K562 (cell line): ENCODE measurements around the gene SRP72. TPM values are rescaled to one million over a fixed set of nuclear protein-coding genes. Genes with fewer than 3 reads are reported as not detected.

Experiments
- NFIC ChIP-seq: fragments of 450-650 bp; IDR thresholded peaks from 2 replicates; pipeline ENCODE4 v1.6.1; 2017; ENCODE audit warnings: mild to moderate bottlenecking, inconsistent platforms
- POLR3G ChIP-seq: IDR thresholded peaks from 2 replicates; pipeline ENCODE4 v1.6.1; 2011; ENCODE audit not compliant: insufficient read length, insufficient replicate concordance; ENCODE audit errors: extremely low read depth
- RUNX1 ChIP-seq: sonication (generic); IDR thresholded peaks from 2 replicates; pipeline ENCODE4 v1.6.1; 2016; ENCODE audit warnings: antibody characterized with exemption, low read depth
- SMAD1 ChIP-seq: fragments of 150-350 bp; IDR thresholded peaks from 2 replicates; pipeline ENCODE4 v1.6.1; 2014; ENCODE audit warnings: low read length, low read depth; ENCODE audit not compliant: partially characterized antibody
- polyA plus RNA-seq, 8 experiments: library from polyadenylated mRNA; depleted of rRNA in 4 of 8; stranded (reverse) in 5 of 8; unstranded in 3 of 8; fragments of >200 nt; fragmentation: Nextera tagmentation in 2 of 8; fragmentation: Illumina TruSeq in 1 of 8; extraction: Ambion mirVana in 2 of 8; extraction: Trizol in 1 of 8; gene quantifications; 2 replicates each; pipeline versions ENCODE4 v1.2.1 to v1.2.3, GENCODE V29; 2011 to 2014; ENCODE audit warnings: inconsistent platforms in 1 of 8, missing spikeins in 1 of 8
- total RNA-seq, 7 experiments: library from RNA; depleted of rRNA in 6 of 7; stranded (reverse); fragments of >200 nt in 6 of 7; fragmentation: Illumina TruSeq in 2 of 7; extraction: Trizol in 2 of 7; gene quantifications; 2 replicates each; pipeline versions ENCODE4 v1.2.1 to v1.2.3, GENCODE V29; 2011 to 2021; ENCODE audit warnings: low replicate concordance in 1 of 7
- TF ChIP-seq, protein P1 (sequence below), 3 experiments: fragments of 200-800 bp in 1 of 3; fragments of 250-450 bp in 1 of 3; fragments of 450-650 bp in 1 of 3; sonication (Bioruptor Pico) in 1 of 3; sonication (Bioruptor generic) in 1 of 3; formaldehyde crosslinking in 1 of 3; IDR thresholded peaks; 2 replicates each; pipeline versions ENCODE4 v1.6.1 to v1.8.0; 2016 to 2022; ENCODE audit warnings: mild to moderate bottlenecking in 2 of 3, missing genetic modification characterization in 2 of 3, missing compliant biosample characterization in 1 of 3, moderate library complexity in 1 of 3
- TF ChIP-seq, protein P2 (sequence below): fragments of 200-600 bp; sonication (generic); IDR thresholded peaks from one replicate; pipeline ENCODE4 v1.6.1; 2012; ENCODE audit warnings: mild to moderate bottlenecking, low read depth, low read length, inconsistent platforms
- TF ChIP-seq, protein P3 (sequence below): sonication (generic); formaldehyde crosslinking; IDR thresholded peaks from 2 replicates; pipeline ENCODE4 v1.8.1; 2022; ENCODE audit warnings: missing genetic modification reagents

SRP72 gene
- total and polyA plus RNA-seq, 9 of the 15 experiments (the other 6 are each of a cell fraction or from before 2014, with no cell fraction given) = 124 to 341 (median 202) TPM

DNA sequence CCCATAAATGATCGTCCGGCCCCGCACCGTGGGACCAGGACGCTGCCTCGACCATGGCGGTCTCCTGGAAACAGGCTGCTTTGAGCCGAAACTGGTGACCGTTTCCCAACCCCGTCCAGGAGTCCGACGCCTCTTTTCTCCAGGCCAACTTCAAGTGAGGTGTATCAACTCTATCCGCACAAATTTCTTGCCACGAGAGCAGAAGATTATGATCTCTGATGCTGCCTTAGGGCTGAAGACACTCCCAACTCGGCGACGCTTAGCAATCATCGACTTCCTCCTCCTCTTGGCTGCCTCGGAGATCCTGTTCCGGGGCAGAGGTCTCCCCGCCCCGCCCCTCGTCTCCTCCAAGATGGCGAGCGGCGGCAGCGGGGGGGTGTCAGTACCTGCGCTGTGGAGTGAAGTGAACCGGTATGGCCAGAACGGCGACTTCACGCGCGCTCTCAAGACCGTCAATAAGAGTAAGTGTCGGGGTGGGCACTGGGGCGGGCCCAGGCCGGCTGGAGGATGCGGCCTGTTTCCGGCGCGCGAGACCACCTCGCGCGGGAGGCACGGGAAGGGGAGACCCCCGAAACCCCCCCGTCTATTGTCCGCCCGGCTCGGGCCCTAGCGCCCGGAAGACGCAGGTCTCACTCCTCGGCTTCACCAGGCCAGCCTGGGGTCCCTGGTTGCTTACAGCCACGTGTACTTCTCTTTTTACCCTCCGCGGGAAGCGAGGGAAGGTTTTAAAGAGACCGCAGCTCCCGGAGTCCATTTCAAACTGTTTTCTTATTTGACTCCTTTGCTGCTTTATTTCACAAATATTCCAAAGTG is at the start of gene SRP72 (continued):
- TF ChIP-seq, protein P1, sequence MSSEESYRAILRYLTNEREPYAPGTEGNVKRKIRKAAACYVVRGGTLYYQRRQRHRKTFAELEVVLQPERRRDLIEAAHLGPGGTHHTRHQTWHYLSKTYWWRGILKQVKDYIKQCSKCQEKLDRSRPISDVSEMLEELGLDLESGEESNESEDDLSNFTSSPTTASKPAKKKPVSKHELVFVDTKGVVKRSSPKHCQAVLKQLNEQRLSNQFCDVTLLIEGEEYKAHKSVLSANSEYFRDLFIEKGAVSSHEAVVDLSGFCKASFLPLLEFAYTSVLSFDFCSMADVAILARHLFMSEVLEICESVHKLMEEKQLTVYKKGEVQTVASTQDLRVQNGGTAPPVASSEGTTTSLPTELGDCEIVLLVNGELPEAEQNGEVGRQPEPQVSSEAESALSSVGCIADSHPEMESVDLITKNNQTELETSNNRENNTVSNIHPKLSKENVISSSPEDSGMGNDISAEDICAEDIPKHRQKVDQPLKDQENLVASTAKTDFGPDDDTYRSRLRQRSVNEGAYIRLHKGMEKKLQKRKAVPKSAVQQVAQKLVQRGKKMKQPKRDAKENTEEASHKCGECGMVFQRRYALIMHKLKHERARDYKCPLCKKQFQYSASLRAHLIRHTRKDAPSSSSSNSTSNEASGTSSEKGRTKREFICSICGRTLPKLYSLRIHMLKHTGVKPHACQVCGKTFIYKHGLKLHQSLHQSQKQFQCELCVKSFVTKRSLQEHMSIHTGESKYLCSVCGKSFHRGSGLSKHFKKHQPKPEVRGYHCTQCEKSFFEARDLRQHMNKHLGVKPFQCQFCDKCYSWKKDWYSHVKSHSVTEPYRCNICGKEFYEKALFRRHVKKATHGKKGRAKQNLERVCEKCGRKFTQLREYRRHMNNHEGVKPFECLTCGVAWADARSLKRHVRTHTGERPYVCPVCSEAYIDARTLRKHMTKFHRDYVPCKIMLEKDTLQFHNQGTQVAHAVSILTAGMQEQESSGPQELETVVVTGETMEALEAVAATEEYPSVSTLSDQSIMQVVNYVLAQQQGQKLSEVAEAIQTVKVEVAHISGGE (CRISPR knock-in tag; IDR thresholded peaks at IDR 0.05) = peak in 1 of 3 experiments; percentile 78; a peak in 2 of 6 replicates
- TF ChIP-seq NFIC (peak; percentile 27; the same call in 1 of the 2 replicates), RUNX1 (no peak), SMAD1 (peak; percentile 78), POLR3G (no peak)
- TF ChIP-seq, protein P2, sequence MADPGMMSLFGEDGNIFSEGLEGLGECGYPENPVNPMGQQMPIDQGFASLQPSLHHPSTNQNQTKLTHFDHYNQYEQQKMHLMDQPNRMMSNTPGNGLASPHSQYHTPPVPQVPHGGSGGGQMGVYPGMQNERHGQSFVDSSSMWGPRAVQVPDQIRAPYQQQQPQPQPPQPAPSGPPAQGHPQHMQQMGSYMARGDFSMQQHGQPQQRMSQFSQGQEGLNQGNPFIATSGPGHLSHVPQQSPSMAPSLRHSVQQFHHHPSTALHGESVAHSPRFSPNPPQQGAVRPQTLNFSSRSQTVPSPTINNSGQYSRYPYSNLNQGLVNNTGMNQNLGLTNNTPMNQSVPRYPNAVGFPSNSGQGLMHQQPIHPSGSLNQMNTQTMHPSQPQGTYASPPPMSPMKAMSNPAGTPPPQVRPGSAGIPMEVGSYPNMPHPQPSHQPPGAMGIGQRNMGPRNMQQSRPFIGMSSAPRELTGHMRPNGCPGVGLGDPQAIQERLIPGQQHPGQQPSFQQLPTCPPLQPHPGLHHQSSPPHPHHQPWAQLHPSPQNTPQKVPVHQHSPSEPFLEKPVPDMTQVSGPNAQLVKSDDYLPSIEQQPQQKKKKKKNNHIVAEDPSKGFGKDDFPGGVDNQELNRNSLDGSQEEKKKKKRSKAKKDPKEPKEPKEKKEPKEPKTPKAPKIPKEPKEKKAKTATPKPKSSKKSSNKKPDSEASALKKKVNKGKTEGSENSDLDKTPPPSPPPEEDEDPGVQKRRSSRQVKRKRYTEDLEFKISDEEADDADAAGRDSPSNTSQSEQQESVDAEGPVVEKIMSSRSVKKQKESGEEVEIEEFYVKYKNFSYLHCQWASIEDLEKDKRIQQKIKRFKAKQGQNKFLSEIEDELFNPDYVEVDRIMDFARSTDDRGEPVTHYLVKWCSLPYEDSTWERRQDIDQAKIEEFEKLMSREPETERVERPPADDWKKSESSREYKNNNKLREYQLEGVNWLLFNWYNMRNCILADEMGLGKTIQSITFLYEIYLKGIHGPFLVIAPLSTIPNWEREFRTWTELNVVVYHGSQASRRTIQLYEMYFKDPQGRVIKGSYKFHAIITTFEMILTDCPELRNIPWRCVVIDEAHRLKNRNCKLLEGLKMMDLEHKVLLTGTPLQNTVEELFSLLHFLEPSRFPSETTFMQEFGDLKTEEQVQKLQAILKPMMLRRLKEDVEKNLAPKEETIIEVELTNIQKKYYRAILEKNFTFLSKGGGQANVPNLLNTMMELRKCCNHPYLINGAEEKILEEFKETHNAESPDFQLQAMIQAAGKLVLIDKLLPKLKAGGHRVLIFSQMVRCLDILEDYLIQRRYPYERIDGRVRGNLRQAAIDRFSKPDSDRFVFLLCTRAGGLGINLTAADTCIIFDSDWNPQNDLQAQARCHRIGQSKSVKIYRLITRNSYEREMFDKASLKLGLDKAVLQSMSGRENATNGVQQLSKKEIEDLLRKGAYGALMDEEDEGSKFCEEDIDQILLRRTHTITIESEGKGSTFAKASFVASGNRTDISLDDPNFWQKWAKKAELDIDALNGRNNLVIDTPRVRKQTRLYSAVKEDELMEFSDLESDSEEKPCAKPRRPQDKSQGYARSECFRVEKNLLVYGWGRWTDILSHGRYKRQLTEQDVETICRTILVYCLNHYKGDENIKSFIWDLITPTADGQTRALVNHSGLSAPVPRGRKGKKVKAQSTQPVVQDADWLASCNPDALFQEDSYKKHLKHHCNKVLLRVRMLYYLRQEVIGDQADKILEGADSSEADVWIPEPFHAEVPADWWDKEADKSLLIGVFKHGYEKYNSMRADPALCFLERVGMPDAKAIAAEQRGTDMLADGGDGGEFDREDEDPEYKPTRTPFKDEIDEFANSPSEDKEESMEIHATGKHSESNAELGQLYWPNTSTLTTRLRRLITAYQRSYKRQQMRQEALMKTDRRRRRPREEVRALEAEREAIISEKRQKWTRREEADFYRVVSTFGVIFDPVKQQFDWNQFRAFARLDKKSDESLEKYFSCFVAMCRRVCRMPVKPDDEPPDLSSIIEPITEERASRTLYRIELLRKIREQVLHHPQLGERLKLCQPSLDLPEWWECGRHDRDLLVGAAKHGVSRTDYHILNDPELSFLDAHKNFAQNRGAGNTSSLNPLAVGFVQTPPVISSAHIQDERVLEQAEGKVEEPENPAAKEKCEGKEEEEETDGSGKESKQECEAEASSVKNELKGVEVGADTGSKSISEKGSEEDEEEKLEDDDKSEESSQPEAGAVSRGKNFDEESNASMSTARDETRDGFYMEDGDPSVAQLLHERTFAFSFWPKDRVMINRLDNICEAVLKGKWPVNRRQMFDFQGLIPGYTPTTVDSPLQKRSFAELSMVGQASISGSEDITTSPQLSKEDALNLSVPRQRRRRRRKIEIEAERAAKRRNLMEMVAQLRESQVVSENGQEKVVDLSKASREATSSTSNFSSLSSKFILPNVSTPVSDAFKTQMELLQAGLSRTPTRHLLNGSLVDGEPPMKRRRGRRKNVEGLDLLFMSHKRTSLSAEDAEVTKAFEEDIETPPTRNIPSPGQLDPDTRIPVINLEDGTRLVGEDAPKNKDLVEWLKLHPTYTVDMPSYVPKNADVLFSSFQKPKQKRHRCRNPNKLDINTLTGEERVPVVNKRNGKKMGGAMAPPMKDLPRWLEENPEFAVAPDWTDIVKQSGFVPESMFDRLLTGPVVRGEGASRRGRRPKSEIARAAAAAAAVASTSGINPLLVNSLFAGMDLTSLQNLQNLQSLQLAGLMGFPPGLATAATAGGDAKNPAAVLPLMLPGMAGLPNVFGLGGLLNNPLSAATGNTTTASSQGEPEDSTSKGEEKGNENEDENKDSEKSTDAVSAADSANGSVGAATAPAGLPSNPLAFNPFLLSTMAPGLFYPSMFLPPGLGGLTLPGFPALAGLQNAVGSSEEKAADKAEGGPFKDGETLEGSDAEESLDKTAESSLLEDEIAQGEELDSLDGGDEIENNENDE = no peak
- TF ChIP-seq, protein P3, sequence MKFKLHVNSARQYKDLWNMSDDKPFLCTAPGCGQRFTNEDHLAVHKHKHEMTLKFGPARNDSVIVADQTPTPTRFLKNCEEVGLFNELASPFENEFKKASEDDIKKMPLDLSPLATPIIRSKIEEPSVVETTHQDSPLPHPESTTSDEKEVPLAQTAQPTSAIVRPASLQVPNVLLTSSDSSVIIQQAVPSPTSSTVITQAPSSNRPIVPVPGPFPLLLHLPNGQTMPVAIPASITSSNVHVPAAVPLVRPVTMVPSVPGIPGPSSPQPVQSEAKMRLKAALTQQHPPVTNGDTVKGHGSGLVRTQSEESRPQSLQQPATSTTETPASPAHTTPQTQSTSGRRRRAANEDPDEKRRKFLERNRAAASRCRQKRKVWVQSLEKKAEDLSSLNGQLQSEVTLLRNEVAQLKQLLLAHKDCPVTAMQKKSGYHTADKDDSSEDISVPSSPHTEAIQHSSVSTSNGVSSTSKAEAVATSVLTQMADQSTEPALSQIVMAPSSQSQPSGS (CRISPR knock-in tag) = no peak
